SU-DHL-6 (cell line): ENCODE data around the gene MS4A15.

Source experiments
- H2AFZ ChIP-seq: fragments of 200-600 bp; sonication (generic); 2 replicates; pipeline ENCODE4 v1.6.1; 2014; ENCODE audit warnings: low read depth, mild to moderate bottlenecking, moderate library complexity, mixed read lengths, antibody characterized with exemption, low read length; ENCODE audit not compliant: severe bottlenecking
- H3F3A ChIP-seq: fragments of 200-600 bp; shearing (Covaris generic); 2 replicates; pipeline ENCODE4 v1.6.0; 2016; ENCODE audit warnings: antibody characterized with exemption, mild to moderate bottlenecking; ENCODE audit not compliant: insufficient read depth
- H3K27ac ChIP-seq: fragments of 200-600 bp; sonication (generic); 2 replicates; pipeline ENCODE4 v1.5.1; 2016; ENCODE audit warnings: low read depth, mild to moderate bottlenecking, low read length, moderate library complexity, mixed read lengths
- H3K27me3 ChIP-seq: fragments of 200-600 bp; sonication (generic), shearing (Covaris generic); 2 replicates; pipeline ENCODE4 v1.6.0; 2014; ENCODE audit warnings: mild to moderate bottlenecking, low read length
- H3K36me3 ChIP-seq: fragments of 200-600 bp; sonication (generic); 2 replicates; pipeline ENCODE4 v1.6.1; 2014; ENCODE audit warnings: mild to moderate bottlenecking, low read length, mixed read lengths
- H3K4me2 ChIP-seq: fragments of 300-600, 200-600 bp; shearing (Covaris generic), sonication (generic); 2 replicates; pipeline ENCODE4 v1.6.0; 2014; ENCODE audit warnings: low read length, low read depth, mild to moderate bottlenecking; ENCODE audit not compliant: poor library complexity, severe bottlenecking
- H3K4me3 ChIP-seq: fragments of 200-600 bp; sonication (generic); 2 replicates; pipeline ENCODE4 v1.5.1; 2014; ENCODE audit warnings: antibody characterized with exemption, low read length, mild to moderate bottlenecking, mixed read lengths; ENCODE audit not compliant: insufficient read depth, poor library complexity, severe bottlenecking
- H3K79me2 ChIP-seq: fragments of 200-600 bp; sonication (generic); 2 replicates; pipeline ENCODE4 v1.6.1; 2014; ENCODE audit warnings: mild to moderate bottlenecking, low read length, moderate library complexity; ENCODE audit not compliant: insufficient read depth
- H3K9ac ChIP-seq: fragments of 200-600 bp; sonication (generic); 2 replicates; pipeline ENCODE4 v1.7.0; 2014; ENCODE audit warnings: mild to moderate bottlenecking, low read length
- H3K9me2 ChIP-seq: fragments of 200-600 bp; sonication (generic); replicated peaks from 2 replicates; pipeline ENCODE4 v1.6.1; 2014; ENCODE audit warnings: low read length; ENCODE audit not compliant: insufficient read depth
- H3K9me3 ChIP-seq: fragments of 200-600 bp; sonication (generic); 2 replicates; pipeline ENCODE4 v1.6.1; 2014; ENCODE audit warnings: low read length, mixed read lengths; ENCODE audit not compliant: insufficient read depth
- H4K20me1 ChIP-seq: fragments of 200-600 bp; sonication (generic); 2 replicates; pipeline ENCODE4 v1.6.1; 2014; ENCODE audit warnings: low read depth, mild to moderate bottlenecking, antibody characterized with exemption, low read length, moderate library complexity, mixed read lengths
- EZH2phosphoT487 ChIP-seq: fragments of 200-600 bp; sonication (generic), shearing (Covaris generic); conservative IDR thresholded peaks from 2 replicates; pipeline ENCODE4 v1.6.1; 2018; ENCODE audit warnings: mild to moderate bottlenecking, antibody characterized with exemption, low read length, moderate library complexity, mixed read lengths
- TF ChIP-seq, protein P1 (sequence below): fragments of 200-600 bp; sonication (generic); IDR thresholded peaks from one replicate; pipeline ENCODE4 v1.5.1; 2017; ENCODE audit warnings: antibody characterized with exemption, mild to moderate bottlenecking, low read length, moderate library complexity; ENCODE audit not compliant: insufficient read depth, poor library complexity, severe bottlenecking

MS4A15 gene

DNA sequence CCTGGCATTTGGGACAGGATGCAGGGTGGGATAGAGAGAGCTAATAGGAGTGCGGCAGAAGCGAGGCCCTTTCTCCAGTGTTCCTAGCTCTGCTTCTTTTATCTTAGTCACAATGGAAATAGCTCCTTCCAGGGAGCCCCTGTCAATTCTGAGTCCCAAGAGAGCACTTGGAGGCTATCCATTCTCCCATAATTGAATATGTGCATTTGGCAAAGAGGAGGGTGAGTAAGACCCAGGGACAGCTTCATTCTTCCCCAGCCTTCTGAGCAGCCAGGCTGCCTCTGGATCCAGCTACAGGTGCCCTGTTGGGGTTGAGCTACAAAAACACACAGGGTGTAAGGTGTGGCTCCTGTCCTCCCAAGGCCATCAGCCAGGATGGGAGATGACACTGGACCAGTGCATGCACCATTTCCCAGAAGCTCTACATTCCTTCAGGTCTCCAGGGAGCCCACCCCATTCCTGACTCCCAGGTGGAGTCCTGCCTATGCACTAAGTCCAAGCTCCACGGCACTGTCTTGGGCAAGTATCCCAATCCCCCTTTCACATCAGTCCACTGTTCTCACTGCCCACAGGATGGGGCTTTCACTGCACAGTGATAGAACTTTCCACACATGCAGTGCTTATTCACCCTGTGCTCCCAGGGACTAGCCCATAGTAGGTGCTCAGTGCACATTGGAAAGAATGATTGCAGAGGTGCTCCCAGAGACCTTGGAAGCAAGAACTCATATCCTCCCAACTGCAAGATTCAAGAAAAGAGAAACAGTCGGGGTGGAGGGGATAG lies 34.7 kb downstream of the MS4A15 start:
- H4K20me1 ChIP-seq, result no peaks in the 10 kb centered on the region
- no peaks in the 10 kb centered on the region for H3F3A ChIP-seq
- no peak overlapping the region for H3K27ac ChIP-seq
- no peak overlapping the region for H3K4me2 ChIP-seq
- H3K9me2 ChIP-seq, result no peaks in the 10 kb centered on the region
- no peaks in the 10 kb centered on the region for H3K79me2 ChIP-seq
- H3K9ac ChIP-seq, result no peak overlapping the region
- H3K36me3 ChIP-seq, result no peaks in the 10 kb centered on the region
- no peak overlapping the region for H3K4me3 ChIP-seq
- no peaks in the 10 kb centered on the region for H3K9me3 ChIP-seq
- H3K27me3 ChIP-seq, result no peaks in the 10 kb centered on the region
- no peak for TF ChIP-seq EZH2phosphoT487
- H2AFZ ChIP-seq, result no peak overlapping the region

DNA sequence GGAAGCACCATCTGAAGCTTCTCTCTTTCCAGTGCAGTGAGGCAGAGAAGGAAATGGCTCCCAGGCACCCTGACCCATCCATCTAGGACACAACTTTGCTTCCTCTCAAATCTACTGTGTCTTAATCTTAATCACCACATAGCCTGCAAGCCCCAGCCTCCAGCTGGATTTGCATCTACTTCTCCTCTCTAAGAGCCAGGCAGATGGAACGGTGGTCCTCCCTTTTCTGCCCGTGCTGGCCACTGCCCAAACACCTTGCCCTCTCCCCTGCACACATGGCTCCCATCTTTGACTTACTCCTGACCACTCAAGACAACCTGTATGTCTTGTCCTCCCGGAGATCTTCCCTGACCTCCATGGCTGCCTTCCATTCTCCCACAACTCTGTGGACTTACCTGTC lies 35.9 kb downstream of the MS4A15 start:
- no peaks in the 10 kb centered on the region for H3K27me3 ChIP-seq
- H3K4me3 ChIP-seq, result no peak overlapping the region
- H3K36me3 ChIP-seq, result no peaks in the 10 kb centered on the region
- no peak overlapping the region for H3K27ac ChIP-seq
- H4K20me1 ChIP-seq, result no peaks in the 10 kb centered on the region
- H3K79me2 ChIP-seq, result no peaks in the 10 kb centered on the region
- no peaks in the 10 kb centered on the region for H3K9me3 ChIP-seq
- H3F3A ChIP-seq, result no peaks in the 10 kb centered on the region
- no peaks in the 10 kb centered on the region for H3K9me2 ChIP-seq
- no peak overlapping the region for H2AFZ ChIP-seq
- TF ChIP-seq, protein P1, sequence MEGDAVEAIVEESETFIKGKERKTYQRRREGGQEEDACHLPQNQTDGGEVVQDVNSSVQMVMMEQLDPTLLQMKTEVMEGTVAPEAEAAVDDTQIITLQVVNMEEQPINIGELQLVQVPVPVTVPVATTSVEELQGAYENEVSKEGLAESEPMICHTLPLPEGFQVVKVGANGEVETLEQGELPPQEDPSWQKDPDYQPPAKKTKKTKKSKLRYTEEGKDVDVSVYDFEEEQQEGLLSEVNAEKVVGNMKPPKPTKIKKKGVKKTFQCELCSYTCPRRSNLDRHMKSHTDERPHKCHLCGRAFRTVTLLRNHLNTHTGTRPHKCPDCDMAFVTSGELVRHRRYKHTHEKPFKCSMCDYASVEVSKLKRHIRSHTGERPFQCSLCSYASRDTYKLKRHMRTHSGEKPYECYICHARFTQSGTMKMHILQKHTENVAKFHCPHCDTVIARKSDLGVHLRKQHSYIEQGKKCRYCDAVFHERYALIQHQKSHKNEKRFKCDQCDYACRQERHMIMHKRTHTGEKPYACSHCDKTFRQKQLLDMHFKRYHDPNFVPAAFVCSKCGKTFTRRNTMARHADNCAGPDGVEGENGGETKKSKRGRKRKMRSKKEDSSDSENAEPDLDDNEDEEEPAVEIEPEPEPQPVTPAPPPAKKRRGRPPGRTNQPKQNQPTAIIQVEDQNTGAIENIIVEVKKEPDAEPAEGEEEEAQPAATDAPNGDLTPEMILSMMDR, result no peak
- no peak for TF ChIP-seq EZH2phosphoT487
- H3K4me2 ChIP-seq, result no peak overlapping the region
- no peak overlapping the region for H3K9ac ChIP-seq

DNA sequence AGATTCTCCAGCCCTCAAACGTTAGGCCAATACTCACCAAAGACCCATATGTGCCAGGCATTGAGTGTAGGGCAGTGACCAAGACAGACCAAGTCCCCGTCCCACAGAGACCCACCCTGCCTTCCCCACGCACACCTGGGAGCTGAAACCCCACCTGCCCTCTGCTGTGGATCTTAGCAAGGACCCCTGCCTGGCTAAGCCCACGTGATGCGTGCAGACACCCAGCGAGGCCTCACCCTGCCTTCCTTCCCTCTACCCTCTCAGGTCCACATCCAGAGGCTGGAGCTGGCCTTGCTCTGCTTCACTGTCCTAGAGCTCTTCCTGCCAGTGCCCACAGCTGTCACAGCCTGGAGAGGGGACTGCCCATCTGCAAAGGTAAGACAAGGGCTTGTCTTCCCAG lies 38.6 kb downstream of the MS4A15 start:
- no peaks in the 10 kb centered on the region for H3K9me2 ChIP-seq
- no peak overlapping the region for H3K4me2 ChIP-seq
- H3K9ac ChIP-seq, result no peak overlapping the region
- H3F3A ChIP-seq, result no peaks in the 10 kb centered on the region
- H3K9me3 ChIP-seq, result no peaks in the 10 kb centered on the region
- H3K4me3 ChIP-seq, result no peak overlapping the region
- no peaks in the 10 kb centered on the region for H4K20me1 ChIP-seq
- no peaks in the 10 kb centered on the region for H3K27me3 ChIP-seq
- TF ChIP-seq, protein P1, result no peak
- no peak for TF ChIP-seq EZH2phosphoT487
- H3K36me3 ChIP-seq, result no peaks in the 10 kb centered on the region
- no peaks in the 10 kb centered on the region for H3K79me2 ChIP-seq
- H2AFZ ChIP-seq, result no peak overlapping the region
- no peak overlapping the region for H3K27ac ChIP-seq

DNA sequence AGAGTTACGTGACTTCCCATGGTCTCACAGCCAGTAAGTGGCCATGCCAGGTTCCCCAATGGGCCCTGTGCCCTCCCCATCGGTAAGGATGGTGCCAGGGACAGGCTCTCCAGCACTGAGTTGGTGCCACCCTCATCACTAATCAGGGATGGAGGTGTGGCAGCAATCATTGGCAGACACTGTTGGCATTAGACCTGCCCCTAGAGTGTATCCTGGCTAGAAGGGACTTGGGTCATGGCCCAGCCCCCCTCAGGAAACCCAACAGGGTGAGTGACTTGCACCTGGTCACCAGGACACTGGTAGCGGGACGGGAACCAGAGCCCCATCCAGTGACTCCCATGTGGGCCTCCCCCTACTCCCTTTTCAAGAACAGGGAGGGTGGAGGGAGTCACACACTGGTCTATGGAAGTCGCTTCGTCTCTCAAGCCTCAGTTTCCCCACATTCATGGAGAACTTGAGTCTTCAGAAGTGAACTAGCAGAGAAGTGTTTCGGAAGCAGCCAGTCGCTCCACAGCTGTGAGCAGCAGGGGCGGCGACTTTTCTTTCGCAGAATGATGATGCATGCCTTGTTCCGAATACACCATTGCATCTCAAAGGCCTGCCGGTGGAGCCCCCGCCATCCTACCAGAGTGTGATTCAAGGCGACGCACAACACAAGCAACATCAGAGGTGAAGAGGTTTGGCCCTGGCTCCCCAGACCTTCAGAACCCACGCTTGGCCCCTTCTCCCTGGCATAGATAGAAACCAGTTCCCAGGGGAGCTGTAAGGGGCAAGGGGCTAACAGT lies 41.4 kb downstream of the MS4A15 start:
- Histone ChIP-seq H3F3A (no peaks in the 10 kb centered on the region), H2AFZ (no peak overlapping the region), H3K4me2 (no peak overlapping the region), H4K20me1 (no peaks in the 10 kb centered on the region), H3K4me3 (no peak overlapping the region), H3K9me2 (no peaks in the 10 kb centered on the region), H3K36me3 (no peaks in the 10 kb centered on the region), H3K27ac (no peak overlapping the region), H3K9me3 (no peaks in the 10 kb centered on the region), H3K27me3 (no peaks in the 10 kb centered on the region), H3K9ac (no peak overlapping the region), H3K79me2 (no peaks in the 10 kb centered on the region)
- TF ChIP-seq, protein P1, result no peak
- TF ChIP-seq EZH2phosphoT487, result no peak
